ENCODE measurements around the gene PRMT7.

GRCh38 chr16:68381363-68381724 lies 70.5 kb downstream of the PRMT7 start:
- TF ChIP-seq CTCF (IDR thresholded peaks at IDR 0.05 in 8 of 11, conservative IDR thresholded peaks at IDR 0.05 in 3 of 11) (no peak), POLR2A (IDR thresholded peaks at IDR 0.05) (no peak)
